HK-2 (cell line): ENCODE measurements around the gene TANC1.
A peak's percentile ranks its signal among the peaks of the same experiment; 100 is the strongest.
"Not testable (repeated sequence)": the region's sequence is repeated elsewhere in the genome, so short reads cannot be mapped to it uniquely, and the experiment has no call there.

ENCODE experiments used
- DNase-seq: peaks from one replicate; pipeline ENCODE4 v3.0.0-alpha.2; 2018; ENCODE audit not compliant: unreplicated experiment

TANC1 gene

GRCh38 chr2:159089543-159089942 is 121.1 kb downstream of the TANC1 start:
- no peak for DNase-seq

- DNase-seq: peak; percentile 78
Observed at GRCh38 chr2:159090514-159091201, 122.2 kb downstream of the TANC1 start.

- no peak for DNase-seq
Observed at GRCh38 chr2:159091381-159091780, 122.9 kb downstream of the TANC1 start.

- DNase-seq: no peak
Observed at GRCh38 chr2:159091976-159092375, 123.5 kb downstream of the TANC1 start.

GRCh38 chr2:159093497-159093896 is 125.1 kb downstream of the TANC1 start:
- DNase-seq: no peak

- no peak for DNase-seq
Observed at GRCh38 chr2:159094173-159094737, 125.8 kb downstream of the TANC1 start.

- DNase-seq: no peak
Observed at GRCh38 chr2:159095813-159096212, 127.4 kb downstream of the TANC1 start.

GRCh38 chr2:159096302-159096855 is 127.9 kb downstream of the TANC1 start:
- DNase-seq: not testable (repeated sequence)

GRCh38 chr2:159096901-159097300 is 128.5 kb downstream of the TANC1 start:
- DNase-seq: no peak

- DNase-seq: no peak
Observed at GRCh38 chr2:159098361-159098760, 129.9 kb downstream of the TANC1 start.

- DNase-seq: no peak
Observed at GRCh38 chr2:159098921-159099411, 130.5 kb downstream of the TANC1 start.

- no peak for DNase-seq
Observed at GRCh38 chr2:159101755-159102489, 133.5 kb downstream of the TANC1 start.

GRCh38 chr2:159103411-159103810 is 135.0 kb downstream of the TANC1 start:
- DNase-seq: no peak

- DNase-seq: no peak
Observed at GRCh38 chr2:159106109-159106508, 137.7 kb downstream of the TANC1 start.

- DNase-seq: no peak
Observed at GRCh38 chr2:159108181-159108893, 139.9 kb downstream of the TANC1 start.

- no peak for DNase-seq
Observed at GRCh38 chr2:159109517-159109916, 141.1 kb downstream of the TANC1 start.

GRCh38 chr2:159110784-159111183 is 142.3 kb downstream of the TANC1 start:
- no peak for DNase-seq

- no peak for DNase-seq
Observed at GRCh38 chr2:159111346-159111927, 143.0 kb downstream of the TANC1 start.

GRCh38 chr2:159114835-159115234 is 146.4 kb downstream of the TANC1 start:
- DNase-seq: no peak

- DNase-seq: no peak
Observed at GRCh38 chr2:159116922-159117321, 148.5 kb downstream of the TANC1 start.

GRCh38 chr2:159117658-159118057 is 149.2 kb downstream of the TANC1 start:
- no peak for DNase-seq
